Hepatic stellate cell (primary cell): ENCODE data around the gene FKBP7.
"Not testable (repeated sequence)": the region's sequence is repeated elsewhere in the genome, so short reads cannot be mapped to it uniquely, and the experiment has no call there.

Experiments used
- DNase-seq: peaks from one replicate; pipeline ENCODE4 v3.0.0; 2011; ENCODE audit warnings: low spot score

The FKBP7 gene, protein sequence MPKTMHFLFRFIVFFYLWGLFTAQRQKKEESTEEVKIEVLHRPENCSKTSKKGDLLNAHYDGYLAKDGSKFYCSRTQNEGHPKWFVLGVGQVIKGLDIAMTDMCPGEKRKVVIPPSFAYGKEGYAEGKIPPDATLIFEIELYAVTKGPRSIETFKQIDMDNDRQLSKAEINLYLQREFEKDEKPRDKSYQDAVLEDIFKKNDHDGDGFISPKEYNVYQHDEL

DNA sequence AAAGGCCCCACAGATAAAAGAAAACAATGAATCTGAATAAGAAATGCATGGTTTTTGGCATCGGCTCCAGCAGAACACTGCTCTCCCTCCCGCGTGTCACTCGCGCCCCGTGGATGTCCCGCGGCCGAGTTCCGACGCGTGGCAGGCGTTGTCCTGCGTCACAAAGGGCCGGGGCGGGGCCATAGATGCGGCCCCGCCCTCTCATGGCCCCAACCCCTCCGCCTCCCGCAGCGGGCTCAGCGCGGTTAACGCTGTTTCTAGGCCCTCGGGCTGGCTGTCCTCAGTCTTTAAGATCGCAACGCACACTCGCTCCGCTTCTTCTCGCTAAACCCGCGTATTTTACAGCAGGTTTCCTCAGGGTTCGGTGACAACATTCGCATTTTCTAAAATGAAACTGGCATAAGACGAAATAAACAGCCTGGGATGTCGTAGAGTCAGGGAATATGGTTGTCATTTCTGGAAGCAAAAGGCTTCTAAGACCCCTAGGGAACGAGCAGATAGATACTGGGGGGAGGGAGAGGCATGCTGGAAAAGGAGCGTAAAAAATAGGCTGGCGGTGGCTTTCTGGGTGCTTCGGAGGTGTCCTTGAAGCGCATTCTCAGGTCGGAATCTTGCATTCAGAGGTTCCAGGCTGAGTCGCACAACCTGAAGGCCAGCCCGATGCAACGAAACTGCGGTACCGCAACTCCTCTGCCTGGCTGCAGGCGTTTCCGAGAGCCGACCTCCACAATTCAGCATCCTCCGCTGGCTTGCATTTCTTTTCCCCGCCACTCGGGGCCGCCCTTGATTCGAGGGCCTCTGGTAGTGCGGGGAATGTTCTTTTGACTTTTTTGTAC lies at the start of gene FKBP7:
FKBP7 (minus strand) TSS at position 162 of the 836 bp plus-strand sequence; CDS start at position 61, 101 bp downstream.
- DNase-seq, result peak; percentile 78

DNA sequence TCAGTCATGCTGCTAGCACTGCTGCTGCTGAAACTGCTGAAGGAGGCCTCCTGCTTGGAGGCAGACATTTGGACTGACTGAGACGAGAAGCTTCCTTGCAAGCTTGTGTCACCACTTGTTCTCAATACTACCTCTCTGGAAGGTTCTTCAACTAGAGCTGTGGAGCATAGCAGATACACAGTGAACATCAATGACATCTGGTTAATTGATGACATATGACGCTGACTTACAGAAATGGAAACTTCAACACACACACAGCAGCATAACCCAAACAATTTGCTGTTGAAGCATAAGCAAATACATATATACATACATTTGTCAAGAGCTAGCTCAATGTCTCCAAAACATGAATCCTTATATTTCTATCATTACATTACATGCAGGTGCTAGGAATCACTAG lies 49.2 kb upstream of the FKBP7 start:
- DNase-seq, result no peak

DNA sequence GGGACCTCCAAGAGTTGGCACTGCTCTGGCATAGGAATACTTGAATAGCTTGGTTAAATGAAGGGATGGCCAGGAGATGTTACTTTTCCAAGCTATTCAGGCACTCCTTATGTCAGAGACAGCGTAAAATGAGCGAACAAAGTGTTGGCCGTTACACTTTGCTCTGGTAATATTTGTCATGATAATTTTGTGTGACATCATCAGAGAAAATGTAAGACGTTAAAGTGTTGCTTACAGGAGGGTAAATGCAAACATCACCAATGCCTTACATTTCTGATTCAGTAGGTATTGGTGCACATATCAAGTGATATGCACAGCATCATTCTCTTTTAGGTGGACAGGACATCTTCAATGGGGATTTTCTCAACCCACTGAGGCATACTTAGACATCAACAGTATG lies 47.9 kb upstream of the FKBP7 start:
- no peak for DNase-seq

DNA sequence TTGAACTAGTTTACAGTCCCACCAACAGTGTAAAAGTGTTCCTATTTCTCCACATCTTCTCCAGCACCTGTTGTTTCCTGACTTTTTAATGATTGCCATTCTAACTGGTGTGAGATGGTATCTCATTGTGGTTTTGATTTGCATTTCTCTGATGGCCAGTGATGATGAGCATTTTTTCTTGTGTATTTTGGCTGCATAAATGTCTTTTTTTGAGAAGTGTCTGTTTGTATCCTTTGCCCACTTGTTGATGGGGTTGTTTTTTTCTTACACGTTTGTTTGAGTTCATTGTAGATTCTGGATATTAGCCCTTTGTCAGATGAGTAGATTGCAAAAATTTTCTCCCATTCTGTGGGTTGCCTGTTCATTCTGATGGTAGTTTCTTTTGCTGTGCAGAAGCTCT lies 47.1 kb upstream of the FKBP7 start:
- not testable (repeated sequence) for DNase-seq

DNA sequence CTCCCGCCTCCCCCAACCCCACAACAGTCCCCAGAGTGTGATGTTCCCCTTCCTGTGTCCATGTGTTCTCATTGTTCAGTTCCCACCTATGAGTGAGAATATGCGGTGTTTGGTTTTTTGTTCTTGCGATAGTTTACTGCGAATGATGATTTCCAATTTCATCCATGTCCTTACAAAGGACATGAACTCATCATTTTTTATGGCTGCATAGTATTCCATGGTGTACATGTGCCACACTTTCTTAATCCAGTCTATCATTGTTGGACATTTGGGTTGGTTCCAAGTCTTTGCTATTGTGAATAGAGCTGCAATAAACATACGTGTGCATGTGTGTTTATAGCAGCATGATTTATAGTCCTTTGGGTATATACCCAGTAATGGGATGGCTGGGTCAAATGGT lies 46.6 kb upstream of the FKBP7 start:
- not testable (repeated sequence) for DNase-seq

DNA sequence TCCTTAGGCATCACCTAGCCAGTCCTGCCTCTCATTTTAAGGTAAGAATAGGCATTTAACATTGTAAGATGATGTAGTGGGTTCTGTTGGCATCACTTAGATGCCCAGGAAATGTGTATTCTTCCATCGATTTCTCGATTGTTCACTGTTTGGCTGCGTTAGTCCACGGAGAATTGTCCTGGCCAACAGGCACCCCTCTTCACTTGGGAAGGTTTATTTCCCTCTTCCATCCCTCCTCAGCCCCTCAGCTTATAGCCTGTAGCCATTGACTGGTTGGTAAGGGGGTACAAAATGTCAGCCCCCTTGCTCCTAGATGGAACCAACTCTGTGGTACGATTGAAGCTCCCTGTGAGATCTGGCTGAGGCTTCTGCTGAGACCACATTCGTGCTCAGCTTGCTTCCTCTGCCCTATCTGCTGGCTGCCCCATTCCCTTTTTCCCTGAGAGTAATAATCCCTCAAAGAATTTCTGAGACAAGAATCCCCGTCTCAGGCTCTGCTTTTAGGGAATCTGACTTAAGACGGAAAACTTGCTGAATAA lies 45.3 kb upstream of the FKBP7 start:
- DNase-seq, result peak; percentile 4

DNA sequence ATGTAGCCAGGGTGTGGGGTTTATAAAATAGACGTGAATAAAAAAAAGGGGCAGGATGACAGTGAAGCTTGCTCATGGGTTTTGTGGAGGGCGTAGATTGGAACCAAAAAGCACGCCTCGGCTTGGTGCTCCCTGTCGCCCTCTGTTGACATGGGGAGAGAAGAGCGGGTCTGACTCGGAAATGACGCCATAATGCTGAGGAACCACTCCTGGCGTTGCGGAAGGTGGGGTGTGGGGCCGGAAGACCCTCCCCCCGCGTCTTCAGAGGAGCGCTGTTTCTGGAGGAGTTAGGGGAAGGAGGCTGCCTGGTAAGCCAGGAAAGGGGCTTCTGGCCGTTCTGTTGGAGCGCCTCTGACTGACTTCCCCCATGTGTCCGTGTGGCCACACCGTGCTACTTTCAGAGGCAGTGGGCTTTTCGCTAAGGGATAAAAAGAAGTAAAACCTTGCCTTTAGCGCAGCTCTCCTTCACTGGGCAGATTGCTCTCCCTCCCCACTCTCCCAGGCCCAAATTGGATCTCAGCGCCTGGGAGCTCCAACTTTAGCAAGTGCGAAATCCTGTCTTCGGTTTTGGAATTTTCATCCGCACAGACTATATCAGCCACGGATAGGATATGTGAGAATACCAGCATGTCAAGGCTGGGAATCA lies 44.7 kb upstream of the FKBP7 start:
- peak; percentile 53 for DNase-seq

DNA sequence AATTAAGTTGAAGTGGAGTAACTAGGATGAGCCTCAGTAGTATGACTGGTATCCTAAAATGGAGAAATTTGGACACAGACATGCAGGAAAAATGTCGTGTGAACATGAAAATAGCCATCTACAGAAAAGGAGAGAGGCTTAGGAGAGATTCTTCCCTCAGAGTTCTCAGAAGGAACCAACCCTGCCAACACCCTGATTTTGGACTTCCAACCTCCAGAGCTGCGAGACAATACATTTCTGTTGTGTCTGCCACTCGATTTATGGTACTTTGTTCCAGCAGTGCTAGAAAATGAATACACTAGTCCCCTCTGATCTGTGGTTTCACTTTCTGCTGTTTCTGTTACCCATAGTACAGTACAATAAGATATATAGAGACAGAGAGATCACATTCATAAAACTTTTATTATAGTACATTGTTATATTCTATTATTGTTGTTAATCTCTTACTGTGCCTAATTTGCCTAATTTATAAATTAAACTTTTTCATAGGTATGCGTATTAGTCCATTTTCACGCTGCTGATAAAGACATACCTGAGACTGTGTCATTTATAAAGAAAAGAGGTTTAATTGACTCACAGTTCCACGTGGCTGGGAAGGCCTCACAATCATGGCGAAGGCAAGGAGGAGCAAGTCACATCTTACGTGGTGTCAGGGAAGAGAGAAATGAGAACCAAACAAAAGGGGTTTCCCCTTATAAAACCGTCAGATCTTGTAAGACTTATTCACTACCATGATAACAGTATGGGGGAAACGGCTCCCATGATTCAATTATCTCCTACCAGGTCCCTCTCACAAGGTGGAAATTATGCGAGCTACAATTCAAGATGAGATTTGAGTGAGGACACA lies 43.1 kb upstream of the FKBP7 start:
- no peak for DNase-seq

DNA sequence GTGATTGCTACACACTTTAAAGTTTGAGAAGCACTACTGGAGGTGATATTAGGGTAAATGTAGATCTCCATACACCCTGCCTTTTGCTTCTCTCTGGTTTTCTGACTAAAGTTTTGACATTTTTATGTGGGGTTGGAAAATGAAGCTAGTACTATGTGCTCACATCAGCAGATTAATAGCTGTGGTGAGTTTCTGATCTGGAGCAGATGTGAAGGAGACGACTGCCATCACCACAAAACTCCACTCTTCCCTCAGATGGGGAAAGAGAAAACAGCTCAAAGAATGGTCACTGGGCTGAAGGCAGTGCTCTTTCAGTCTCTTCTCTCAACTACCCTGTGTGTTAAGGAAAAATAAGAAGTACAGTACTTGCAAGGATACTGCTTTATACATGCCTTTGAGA lies 39.1 kb upstream of the FKBP7 start:
- no peak for DNase-seq

DNA sequence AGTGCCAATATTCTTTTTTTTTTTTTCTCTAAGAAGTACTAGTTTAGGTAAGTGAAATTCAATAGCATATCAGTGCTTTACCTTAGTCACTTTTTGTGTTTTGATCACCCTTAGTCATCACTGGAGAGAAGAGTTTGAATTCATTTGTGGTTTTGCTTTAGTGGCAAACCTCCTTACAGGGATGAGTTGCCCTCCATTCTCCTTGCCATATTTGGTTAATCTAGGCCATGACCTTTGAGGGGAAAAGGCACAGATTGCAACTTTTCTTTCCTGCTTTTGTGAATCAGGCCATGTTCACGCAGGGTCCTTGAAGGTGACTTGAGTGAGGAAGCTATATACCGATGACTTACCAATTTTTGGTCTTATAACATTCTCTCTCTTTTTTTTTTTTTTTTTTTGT lies 36.3 kb upstream of the FKBP7 start:
- DNase-seq, result no peak

DNA sequence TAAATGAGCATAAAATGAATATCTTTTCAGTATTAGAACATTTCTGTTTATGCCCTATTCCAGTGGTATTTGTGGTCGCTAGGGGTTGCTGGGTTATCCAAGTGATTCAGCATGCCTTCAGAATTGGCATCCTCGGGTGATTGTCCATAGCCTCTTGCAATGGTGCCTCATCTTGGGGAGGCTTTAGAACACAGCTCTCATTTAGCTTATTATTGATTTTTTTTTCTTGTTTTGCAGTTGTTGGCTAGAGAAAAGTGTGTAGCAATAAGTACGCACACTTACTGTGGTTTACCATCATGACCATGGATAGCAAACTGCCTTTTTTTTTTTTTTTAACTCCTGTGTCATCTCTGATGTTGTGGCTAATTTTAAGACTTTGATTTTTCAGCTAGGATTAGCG lies 35.5 kb upstream of the FKBP7 start:
- DNase-seq, result no peak

DNA sequence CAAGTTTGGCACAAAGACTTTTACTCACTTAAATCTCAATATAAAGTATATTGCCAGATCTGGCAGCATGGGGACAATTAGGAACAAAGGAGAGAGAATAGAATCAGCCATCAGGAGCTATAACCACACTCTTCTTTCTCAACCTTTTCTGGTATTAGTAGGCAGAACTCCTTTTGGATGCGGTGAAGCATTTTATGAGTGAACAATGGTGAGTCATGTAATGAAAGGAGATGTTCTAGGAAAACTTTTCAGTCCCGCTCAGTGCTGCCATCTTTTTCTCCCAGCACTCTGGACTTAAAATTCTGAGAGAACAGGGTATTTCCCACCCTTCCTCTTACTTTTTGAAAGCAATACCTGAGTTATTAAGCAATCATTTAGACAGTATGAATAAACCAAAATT lies 34.1 kb upstream of the FKBP7 start:
- no peak for DNase-seq

DNA sequence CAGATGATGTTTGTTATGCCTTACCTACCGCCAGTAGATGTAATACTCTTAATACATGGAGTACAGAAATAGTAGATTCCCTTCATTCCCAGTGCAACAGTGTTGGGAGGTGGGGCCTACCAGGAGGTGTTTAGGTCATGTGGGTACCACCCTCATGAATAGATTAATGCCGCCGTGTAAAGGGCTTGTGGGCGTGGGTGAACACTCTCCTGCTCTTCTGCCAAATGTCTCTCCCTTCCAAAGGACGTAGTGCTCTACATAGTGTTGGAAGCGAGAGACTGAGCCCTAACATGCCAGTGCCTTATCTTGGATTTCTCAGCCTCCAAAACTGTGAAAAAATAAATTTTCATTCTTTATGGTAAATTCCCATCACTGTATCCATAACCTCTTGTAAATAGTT lies 32.0 kb upstream of the FKBP7 start:
- no peak for DNase-seq

DNA sequence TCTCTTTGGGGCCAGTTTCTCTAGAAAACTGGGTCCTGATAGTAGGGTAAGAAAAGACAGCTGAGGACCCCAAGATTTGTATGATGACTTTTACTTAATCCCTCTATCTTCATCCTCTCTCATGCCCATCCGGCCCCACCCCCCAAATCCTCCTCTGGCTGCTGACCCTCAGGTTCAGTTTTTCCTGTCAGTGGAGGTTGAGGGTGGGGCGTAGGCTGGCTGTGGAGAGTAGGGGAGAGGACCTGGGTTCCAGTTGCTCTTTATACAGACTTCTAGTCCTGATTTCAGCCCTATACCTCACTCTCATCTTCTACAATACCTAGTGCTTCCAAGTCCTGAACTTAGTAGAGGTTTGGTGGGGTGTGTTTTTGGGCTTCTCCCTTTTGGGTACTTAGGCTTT lies 30.2 kb upstream of the FKBP7 start:
- no peak for DNase-seq

DNA sequence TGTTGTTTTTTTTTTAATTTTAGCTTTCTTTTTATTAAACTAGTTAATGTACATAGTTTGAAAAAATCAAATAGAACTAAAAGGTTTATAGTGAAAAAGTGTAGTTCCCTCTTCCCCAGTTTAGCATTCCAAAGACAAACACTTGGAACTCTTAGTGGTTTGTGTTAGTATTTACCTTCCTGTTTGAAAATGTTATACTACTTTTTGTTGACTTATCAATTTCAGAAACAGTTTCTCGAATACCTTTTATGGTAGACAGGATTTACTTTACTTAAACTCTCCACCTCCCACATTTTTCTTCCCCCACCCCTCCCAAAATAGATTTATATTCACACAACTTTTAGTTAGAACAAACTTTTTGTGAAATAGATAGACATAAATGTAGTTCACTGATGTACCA lies 28.5 kb upstream of the FKBP7 start:
- DNase-seq, result no peak

DNA sequence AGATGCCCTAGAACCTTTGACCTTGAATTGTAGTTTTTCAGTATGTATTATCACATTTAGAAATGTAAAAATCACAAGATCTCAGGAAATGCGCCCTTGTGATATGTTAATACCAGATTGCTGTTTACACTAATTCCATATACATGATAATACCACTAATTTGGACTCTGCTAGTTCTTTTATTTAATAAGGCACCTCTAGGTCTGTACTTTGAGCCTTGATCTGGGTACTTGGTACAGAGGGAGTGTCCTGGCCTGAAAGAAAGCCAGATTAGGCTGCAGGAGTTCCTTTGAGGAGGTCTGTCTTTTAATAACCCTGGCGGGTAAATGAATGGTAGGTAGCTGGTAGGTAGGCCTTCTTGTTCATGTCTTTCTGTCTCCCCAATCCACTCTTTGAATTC lies 28.1 kb upstream of the FKBP7 start:
- no peak for DNase-seq

DNA sequence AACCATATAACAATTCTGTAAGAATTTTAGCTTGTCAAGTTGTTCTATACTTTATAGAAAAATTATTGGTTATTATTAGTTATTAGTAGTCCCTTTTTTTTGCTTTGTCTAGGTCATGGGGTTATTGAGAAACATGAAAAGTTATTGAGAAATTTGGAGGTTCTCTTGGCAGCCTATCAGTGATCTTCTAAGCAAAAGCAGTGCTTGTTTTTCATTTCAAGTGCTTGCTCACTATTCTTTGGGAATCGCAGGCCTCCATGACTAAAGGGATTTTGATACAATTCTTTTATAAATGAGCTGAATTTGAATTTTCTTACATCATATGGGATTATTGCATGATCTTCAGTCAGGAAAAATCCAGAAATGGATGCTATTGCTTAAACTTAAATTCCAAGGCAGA lies 27.7 kb upstream of the FKBP7 start:
- no peak for DNase-seq

DNA sequence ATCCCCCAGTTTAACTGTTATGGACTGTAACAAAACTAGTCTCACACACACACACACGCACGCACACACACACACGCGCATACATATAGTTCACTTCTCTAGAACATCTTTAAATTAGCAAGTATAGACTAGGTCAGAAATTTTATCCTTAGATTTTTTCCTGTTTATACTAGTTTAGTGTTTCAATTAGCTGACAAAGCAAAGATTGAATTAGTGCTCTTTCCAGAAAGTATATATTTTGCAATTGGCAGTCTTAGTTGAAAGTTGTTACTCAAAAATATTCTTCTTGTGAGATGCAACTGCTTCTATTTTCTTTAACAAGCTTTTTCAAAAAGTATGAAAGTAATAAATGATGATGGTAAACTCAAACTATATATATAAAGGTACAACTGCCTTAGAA lies 24.4 kb upstream of the FKBP7 start:
- DNase-seq, result no peak

DNA sequence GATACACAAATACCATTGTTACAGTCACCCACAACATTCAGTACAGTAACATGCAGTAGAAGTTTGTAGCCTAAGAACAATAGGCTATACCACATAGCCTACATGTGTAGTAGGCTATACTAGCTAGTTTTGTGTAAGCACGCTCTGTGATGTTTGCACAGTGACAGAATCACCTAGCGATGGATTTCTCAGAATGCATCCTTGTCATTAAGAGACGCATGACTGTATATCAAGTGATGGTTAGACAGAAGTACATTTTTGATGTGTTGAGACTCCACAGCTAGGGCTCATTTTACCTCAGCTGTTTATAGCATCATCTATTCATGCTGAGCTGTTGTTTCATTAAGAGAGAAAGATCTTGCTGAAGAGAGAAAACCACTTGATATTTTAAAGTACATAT lies 21.2 kb upstream of the FKBP7 start:
- no peak for DNase-seq

DNA sequence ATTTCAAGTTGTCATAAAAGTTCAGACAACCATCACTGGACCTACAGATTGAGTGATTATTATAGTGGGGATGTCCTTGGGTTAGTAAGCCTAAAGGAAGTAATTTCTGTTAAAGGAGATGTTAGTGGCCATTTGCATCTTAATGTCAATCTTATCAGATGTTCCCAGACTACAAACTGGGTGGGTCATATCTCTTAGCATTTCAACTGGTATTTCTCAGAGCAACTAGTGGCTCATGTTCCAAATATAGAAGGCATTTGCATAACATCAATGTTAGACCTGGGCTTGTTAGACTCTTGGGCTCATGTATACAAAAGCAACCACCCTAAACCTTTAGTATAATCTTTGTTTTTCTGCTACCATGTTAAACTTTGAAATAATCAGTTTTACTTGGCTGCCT lies 19.7 kb upstream of the FKBP7 start:
- DNase-seq, result no peak

DNA sequence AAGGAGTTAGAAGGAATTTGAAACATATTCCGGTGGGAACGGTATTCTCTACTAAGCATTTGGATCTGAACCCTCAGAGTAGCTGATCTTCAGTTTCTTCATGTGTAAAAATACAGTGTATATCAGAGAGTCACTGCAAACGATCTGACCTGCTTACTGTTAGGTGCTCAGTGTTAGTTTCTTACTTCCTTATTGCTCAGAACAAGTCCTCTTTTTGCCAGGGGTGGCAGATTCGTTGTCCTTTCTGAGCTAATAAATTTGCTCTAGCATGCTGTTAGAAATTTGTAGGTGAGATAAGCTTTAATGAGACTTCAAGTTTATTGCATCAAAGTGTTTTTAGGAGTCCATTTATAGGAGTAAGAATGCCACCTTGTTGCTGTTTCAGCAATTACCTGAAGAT lies 17.6 kb upstream of the FKBP7 start:
- no peak for DNase-seq

DNA sequence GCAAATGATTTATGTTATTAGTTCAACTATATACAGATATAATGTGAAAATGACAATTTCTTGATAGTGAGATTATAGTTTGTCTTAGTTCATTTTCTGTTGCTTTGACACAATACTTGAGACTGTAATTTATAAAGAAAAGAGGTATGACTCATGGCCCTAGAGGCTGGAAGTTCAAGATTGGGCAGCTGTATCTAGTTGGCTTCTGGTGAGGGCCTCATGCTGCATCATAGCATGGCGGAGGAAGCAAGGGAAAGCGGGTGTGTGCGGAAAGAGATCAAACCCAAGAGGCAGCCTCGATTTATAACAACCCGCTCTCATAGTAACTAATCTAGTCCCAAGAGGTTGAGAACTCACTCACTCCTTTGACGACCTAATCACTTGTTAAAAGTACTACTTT lies 13.2 kb upstream of the FKBP7 start:
- no peak for DNase-seq
